Progenitor cell of endocrine pancreas (in vitro differentiated cells): ENCODE data around the gene ZNF699. TPM values are rescaled to one million over a fixed set of nuclear protein-coding genes. Genes with fewer than 3 reads are reported as not detected.

Source experiments
- DNase-seq: peaks from one replicate; pipeline ENCODE4 v3.0.0; 2021; ENCODE audit warnings: low spot score; ENCODE audit not compliant: unreplicated experiment
- H3K27ac Mint-ChIP-seq: 2 replicates; pipeline ENCODE4 v1.8.0; 2021; ENCODE audit warnings: mild to moderate bottlenecking, moderate library complexity, mixed read lengths
- H3K27me3 Mint-ChIP-seq: 2 replicates; pipeline ENCODE4 v1.8.0; 2021; ENCODE audit warnings: mixed read lengths
- H3K36me3 Mint-ChIP-seq: 2 replicates; pipeline ENCODE4 v1.8.0; 2022; ENCODE audit warnings: mixed read lengths; ENCODE audit not compliant: insufficient read depth
- H3K4me1 Mint-ChIP-seq: 2 replicates; pipeline ENCODE4 v1.8.0; 2021; ENCODE audit warnings: low read depth, mixed read lengths
- H3K4me3 Mint-ChIP-seq: 2 replicates; pipeline ENCODE4 v1.8.0; 2021; ENCODE audit warnings: low read depth, mild to moderate bottlenecking, moderate library complexity, mixed read lengths
- H3K9me3 Mint-ChIP-seq: 2 replicates; pipeline ENCODE4 v1.8.0; 2021; ENCODE audit warnings: low read depth, mixed read lengths
- total RNA-seq: library from RNA; stranded (reverse); gene quantifications from 2 replicates; pipeline ENCODE4 v1.2.1, GENCODE V29; 2021
- TF ChIP-seq, protein P1 (sequence below): fragments of 200-600 bp; sonication (generic); IDR thresholded peaks from one replicate; pipeline ENCODE4 v1.5.0; 2021; ENCODE audit warnings: antibody characterized with exemption, mild to moderate bottlenecking; ENCODE audit not compliant: unreplicated experiment

ZNF699 gene
- total RNA-seq, 1 donor from 2014 or later = 6.6 TPM

DNA sequence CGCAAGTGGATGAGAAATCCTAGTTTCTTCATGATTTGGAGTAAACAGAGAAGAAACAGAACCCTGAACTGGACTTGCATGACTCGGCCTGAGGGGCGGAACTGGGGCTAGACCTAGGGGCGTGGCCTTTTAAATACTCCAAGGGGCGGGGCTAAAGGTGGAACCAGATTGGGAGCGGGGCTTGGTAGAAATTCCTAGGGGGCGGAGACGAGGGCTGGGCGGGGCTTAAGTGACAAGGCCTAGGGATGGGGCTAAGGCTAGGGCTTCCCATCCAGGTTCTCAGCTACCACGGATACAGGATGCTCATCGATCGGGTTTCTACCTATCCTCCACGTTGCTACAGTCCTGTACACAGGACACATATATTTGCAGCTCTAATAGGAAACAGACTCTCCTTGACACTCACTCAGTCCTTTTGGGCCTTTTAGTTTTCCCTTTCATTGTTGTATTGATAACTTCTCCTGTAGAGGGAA lies 372 bp upstream of the ZNF699 start:
- Mint-ChIP-seq H3K9me3 (peaks cover 4% of the 10 kb centered on the region), H3K4me1 (peaks cover 7% of the 10 kb centered on the region), H3K27ac (peak overlapping the region; percentile 98), H3K27me3 (no peaks in the 10 kb centered on the region), H3K4me3 (peak overlapping the region; percentile 96), H3K36me3 (peaks cover 5% of the 10 kb centered on the region)
- peak; percentile 76 for DNase-seq
- TF ChIP-seq, protein P1, sequence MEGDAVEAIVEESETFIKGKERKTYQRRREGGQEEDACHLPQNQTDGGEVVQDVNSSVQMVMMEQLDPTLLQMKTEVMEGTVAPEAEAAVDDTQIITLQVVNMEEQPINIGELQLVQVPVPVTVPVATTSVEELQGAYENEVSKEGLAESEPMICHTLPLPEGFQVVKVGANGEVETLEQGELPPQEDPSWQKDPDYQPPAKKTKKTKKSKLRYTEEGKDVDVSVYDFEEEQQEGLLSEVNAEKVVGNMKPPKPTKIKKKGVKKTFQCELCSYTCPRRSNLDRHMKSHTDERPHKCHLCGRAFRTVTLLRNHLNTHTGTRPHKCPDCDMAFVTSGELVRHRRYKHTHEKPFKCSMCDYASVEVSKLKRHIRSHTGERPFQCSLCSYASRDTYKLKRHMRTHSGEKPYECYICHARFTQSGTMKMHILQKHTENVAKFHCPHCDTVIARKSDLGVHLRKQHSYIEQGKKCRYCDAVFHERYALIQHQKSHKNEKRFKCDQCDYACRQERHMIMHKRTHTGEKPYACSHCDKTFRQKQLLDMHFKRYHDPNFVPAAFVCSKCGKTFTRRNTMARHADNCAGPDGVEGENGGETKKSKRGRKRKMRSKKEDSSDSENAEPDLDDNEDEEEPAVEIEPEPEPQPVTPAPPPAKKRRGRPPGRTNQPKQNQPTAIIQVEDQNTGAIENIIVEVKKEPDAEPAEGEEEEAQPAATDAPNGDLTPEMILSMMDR = no peak

DNA sequence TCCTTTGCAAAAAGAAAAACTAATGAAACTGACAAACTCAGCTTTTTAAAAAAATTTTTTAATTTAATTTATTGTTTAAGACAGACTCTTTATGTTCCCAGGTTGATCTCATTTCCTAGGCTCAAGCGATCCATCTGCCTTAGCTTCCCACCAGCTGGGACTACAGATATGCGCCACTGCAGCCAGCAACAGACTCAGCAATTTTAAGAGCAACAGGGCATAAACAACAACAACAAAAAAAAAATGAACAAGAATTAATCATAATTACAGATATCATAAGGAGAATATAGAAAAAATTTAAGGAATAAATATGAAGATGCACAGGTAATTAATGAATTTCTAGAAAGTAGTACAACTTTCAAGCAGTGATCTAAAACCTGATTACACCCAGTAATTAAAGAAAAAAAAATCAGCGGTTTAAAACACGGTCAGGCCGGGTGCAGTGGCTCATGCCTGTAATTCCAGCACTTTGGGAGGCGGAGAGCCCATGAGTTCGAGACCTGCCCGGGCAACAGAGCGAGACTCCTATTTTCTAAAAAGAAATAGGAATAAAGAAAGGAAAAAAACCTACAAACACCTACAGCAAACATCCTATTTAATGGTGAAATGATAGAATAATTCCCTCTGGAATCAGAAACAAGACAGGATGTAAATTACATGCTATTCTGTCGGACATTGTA lies 1.4 kb downstream of the ZNF699 start:
- no peak for DNase-seq
- Mint-ChIP-seq H3K27ac (peak overlapping the region; percentile 56), H3K4me1 (peaks cover 7% of the 10 kb centered on the region), H3K36me3 (peaks cover 21% of the 10 kb centered on the region), H3K4me3 (peak overlapping the region; percentile 96), H3K27me3 (no peaks in the 10 kb centered on the region), H3K9me3 (peaks cover 4% of the 10 kb centered on the region)
- TF ChIP-seq, protein P1 = no peak

DNA sequence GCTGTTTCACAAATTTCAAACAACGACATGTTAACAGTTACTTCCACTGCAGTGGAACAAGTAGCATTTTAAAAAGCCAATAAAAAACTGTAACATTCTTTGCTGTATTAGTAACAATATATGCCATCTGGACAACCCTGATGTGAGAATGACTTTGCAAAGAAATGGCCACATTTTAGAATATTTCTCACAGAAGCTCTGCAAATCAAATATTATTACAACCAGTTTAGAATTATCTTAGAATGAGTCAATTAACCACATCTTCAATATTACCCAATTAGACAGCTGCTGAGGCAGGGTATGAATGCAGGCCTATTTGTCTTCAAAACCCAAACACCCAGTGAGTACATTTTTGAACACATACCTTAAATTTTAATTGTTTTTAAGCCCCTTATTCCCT lies 3.2 kb downstream of the ZNF699 start:
- peaks cover 36% of the 10 kb centered on the region for H3K36me3 Mint-ChIP-seq
- peaks cover 7% of the 10 kb centered on the region for H3K4me1 Mint-ChIP-seq
- TF ChIP-seq, protein P1 = no peak

DNA sequence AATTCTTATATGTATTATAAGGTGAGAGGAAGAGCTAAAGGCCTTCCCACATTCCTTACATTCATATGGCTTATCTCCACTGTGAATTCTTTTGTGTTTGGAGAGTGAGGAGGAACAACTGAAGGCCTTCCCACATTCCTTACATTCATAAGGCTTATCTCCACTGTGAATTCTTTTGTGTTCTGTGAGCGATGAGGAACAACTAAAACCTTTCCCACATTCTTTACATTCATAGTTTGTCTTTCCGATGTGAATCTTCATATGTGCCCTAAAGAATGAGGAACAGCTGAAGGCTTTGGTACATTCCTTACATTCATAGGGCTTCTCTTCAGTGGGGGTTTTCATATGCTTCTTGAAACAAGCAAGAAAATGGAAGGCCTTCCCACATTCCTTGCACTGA lies 13.3 kb downstream of the ZNF699 start:
- Mint-ChIP-seq H3K4me1 (no peaks in the 10 kb centered on the region), H3K4me3 (no peak overlapping the region), H3K27me3 (no peaks in the 10 kb centered on the region), H3K9me3 (peaks cover 63% of the 10 kb centered on the region), H3K36me3 (peaks cover 82% of the 10 kb centered on the region), H3K27ac (no peak overlapping the region)
- TF ChIP-seq, protein P1 = no peak
- no peak for DNase-seq

More for the DNA sequence above, 3.2 kb downstream of the ZNF699 start:
- H3K9me3 Mint-ChIP-seq = peaks cover 12% of the 10 kb centered on the region
- H3K27ac Mint-ChIP-seq = no peak overlapping the region
- DNase-seq = no peak
- no peaks in the 10 kb centered on the region for H3K27me3 Mint-ChIP-seq
- H3K4me3 Mint-ChIP-seq = no peak overlapping the region

DNA sequence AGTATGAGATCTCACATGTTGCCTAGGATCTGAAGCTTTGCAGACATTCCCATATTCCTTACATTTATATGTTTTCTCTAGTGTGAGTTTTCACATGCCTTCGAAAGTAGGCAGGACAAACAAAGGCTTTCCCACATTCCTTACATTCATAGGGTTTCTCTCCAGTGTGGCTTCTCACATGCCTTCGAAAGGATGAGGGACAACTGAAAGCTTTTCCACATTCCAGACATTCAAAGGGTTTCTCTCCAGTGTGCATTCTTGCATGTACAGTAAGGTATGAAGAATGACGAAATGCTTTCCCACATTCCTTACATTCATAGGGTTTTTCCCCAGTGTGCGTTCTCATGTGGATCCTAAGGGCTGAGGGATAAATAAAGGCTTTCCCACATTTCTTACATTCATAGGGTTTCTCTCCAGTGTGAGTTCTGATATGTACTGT lies 14.2 kb downstream of the ZNF699 start:
- no peak for DNase-seq
- no peaks in the 10 kb centered on the region for H3K4me1 Mint-ChIP-seq
- TF ChIP-seq, protein P1 = no peak
- no peak overlapping the region for H3K4me3 Mint-ChIP-seq
- no peak overlapping the region for H3K27ac Mint-ChIP-seq
- H3K27me3 Mint-ChIP-seq = no peaks in the 10 kb centered on the region
- H3K9me3 Mint-ChIP-seq = peaks cover 59% of the 10 kb centered on the region
- peaks cover 77% of the 10 kb centered on the region for H3K36me3 Mint-ChIP-seq
